SW 1271 (cell line): ENCODE data around the gene UNC5C.
"Not testable (repeated sequence)": the region's sequence is repeated elsewhere in the genome, so short reads cannot be mapped to it uniquely, and the experiment has no call there.

Source experiments
- DNase-seq, 2 experiments: peaks; one replicate each; lab custom pipeline; 2025; lab: John Stamatoyannopoulos, UW

Gene UNC5C

GRCh38 chr4:95180531-95181242, 368.1 kb downstream of the UNC5C start:
- DNase-seq, result no peak

GRCh38 chr4:95178938-95179337, 369.8 kb downstream of the UNC5C start:
- no peak for DNase-seq

GRCh38 chr4:95171377-95171776, 377.4 kb downstream of the UNC5C start:
- DNase-seq, result not testable (repeated sequence)

GRCh38 chr4:95170176-95170575, 378.6 kb downstream of the UNC5C start:
- no peak for DNase-seq

- DNase-seq, result no peak
These were observed 381.0 kb downstream of the UNC5C start for GRCh38 chr4:95167805-95168204.

- DNase-seq, result peak in 1 of 2 experiments; percentile 42
These were observed 382.7 kb downstream of the UNC5C start for GRCh38 chr4:95165926-95166524.

GRCh38 chr4:95162867-95163266, 385.9 kb downstream of the UNC5C start:
- DNase-seq, result no peak

GRCh38 chr4:95161781-95162469, 386.8 kb downstream of the UNC5C start:
- no peak for DNase-seq

GRCh38 chr4:95159384-95159783, 389.4 kb downstream of the UNC5C start:
- DNase-seq, result no peak

GRCh38 chr4:95158626-95159025, 390.1 kb downstream of the UNC5C start:
- DNase-seq, result no peak

GRCh38 chr4:95158045-95158444, 390.7 kb downstream of the UNC5C start:
- no peak for DNase-seq

GRCh38 chr4:95157596-95157995, 391.2 kb downstream of the UNC5C start:
- no peak for DNase-seq

- DNase-seq, result no peak
These were observed 392.4 kb downstream of the UNC5C start for GRCh38 chr4:95156452-95156765.

- no peak for DNase-seq
These were observed 392.9 kb downstream of the UNC5C start for GRCh38 chr4:95155759-95156451.

- no peak for DNase-seq
These were observed 395.6 kb downstream of the UNC5C start for GRCh38 chr4:95153182-95153581.

- DNase-seq, result no peak
These were observed 397.5 kb downstream of the UNC5C start for GRCh38 chr4:95151255-95151654.

GRCh38 chr4:95142932-95143331, 405.8 kb downstream of the UNC5C start:
- no peak for DNase-seq

- DNase-seq, result no peak
These were observed 407.4 kb downstream of the UNC5C start for GRCh38 chr4:95141361-95141760.

GRCh38 chr4:95139424-95139823, 409.3 kb downstream of the UNC5C start:
- DNase-seq, result not testable (repeated sequence)

- not testable (repeated sequence) for DNase-seq
These were observed 414.8 kb downstream of the UNC5C start for GRCh38 chr4:95134016-95134415.

GRCh38 chr4:95129821-95130311, 418.9 kb downstream of the UNC5C start:
- DNase-seq, result peak in 1 of 2 experiments; percentile 8

GRCh38 chr4:95129031-95129430, 419.7 kb downstream of the UNC5C start:
- no peak for DNase-seq
